ENCODE results near the gene LRRC14B. TPM values are rescaled to one million over a fixed set of nuclear protein-coding genes. Genes with fewer than 3 reads are reported as not detected.

LRRC14B gene
- total RNA-seq, 1 donor from 2014 or later, result 0.22 TPM

GRCh38 chr5:176296-176823 lies 14.9 kb upstream of the LRRC14B start:
- H3K36me3 Mint-ChIP-seq, result peaks cover 18% of the 10 kb centered on the region
- no peak for TF ChIP-seq CTCF (IDR thresholded peaks at IDR 0.05; ENCODE audit: unreplicated experiment)
- no peak overlapping the region for H3K4me3 Mint-ChIP-seq
- H3K27ac Mint-ChIP-seq, result peak overlapping the region; percentile 16
- no peaks in the 10 kb centered on the region for H3K9me3 Mint-ChIP-seq
- H3K27me3 Mint-ChIP-seq (ENCODE audit: low read depth), result no peaks in the 10 kb centered on the region
- H3K4me1 Mint-ChIP-seq, result peaks cover 22% of the 10 kb centered on the region
- DNase-seq (ENCODE audit: low spot score in 2 of 2, unreplicated experiment in 2 of 2), result no peak

- Mint-ChIP-seq H3K4me1 (peaks cover 22% of the 10 kb centered on the region), H3K27me3 (ENCODE audit: low read depth) (no peaks in the 10 kb centered on the region), H3K36me3 (peaks cover 21% of the 10 kb centered on the region), H3K27ac (no peak overlapping the region), H3K4me3 (no peak overlapping the region), H3K9me3 (no peaks in the 10 kb centered on the region)
- no peak for TF ChIP-seq CTCF (IDR thresholded peaks at IDR 0.05; ENCODE audit: unreplicated experiment)
- no peak for DNase-seq (ENCODE audit: low spot score in 2 of 2, unreplicated experiment in 2 of 2)
Observed at GRCh38 chr5:178110-178509, 13.2 kb upstream of the LRRC14B start.

- H3K27ac Mint-ChIP-seq, result no peak overlapping the region
- H3K36me3 Mint-ChIP-seq, result peaks cover 15% of the 10 kb centered on the region
- H3K9me3 Mint-ChIP-seq, result no peaks in the 10 kb centered on the region
- H3K27me3 Mint-ChIP-seq (ENCODE audit: low read depth), result no peaks in the 10 kb centered on the region
- H3K4me1 Mint-ChIP-seq, result peaks cover 22% of the 10 kb centered on the region
- no peak for TF ChIP-seq CTCF (IDR thresholded peaks at IDR 0.05; ENCODE audit: unreplicated experiment)
- DNase-seq (ENCODE audit: low spot score in 2 of 2, unreplicated experiment in 2 of 2), result no peak
- no peak overlapping the region for H3K4me3 Mint-ChIP-seq
Observed at GRCh38 chr5:179401-179800, 11.9 kb upstream of the LRRC14B start.

GRCh38 chr5:180286-180918 lies 10.9 kb upstream of the LRRC14B start:
- peaks cover 13% of the 10 kb centered on the region for H3K36me3 Mint-ChIP-seq
- TF ChIP-seq CTCF (IDR thresholded peaks at IDR 0.05; ENCODE audit: unreplicated experiment), result no peak
- H3K27ac Mint-ChIP-seq, result no peak overlapping the region
- no peak for DNase-seq (ENCODE audit: low spot score in 2 of 2, unreplicated experiment in 2 of 2)
- peaks cover 18% of the 10 kb centered on the region for H3K4me1 Mint-ChIP-seq
- H3K27me3 Mint-ChIP-seq (ENCODE audit: low read depth), result no peaks in the 10 kb centered on the region
- no peak overlapping the region for H3K4me3 Mint-ChIP-seq
- no peaks in the 10 kb centered on the region for H3K9me3 Mint-ChIP-seq

- H3K4me1 Mint-ChIP-seq, result peaks cover 16% of the 10 kb centered on the region
- no peak for DNase-seq (ENCODE audit: low spot score in 2 of 2, unreplicated experiment in 2 of 2)
- H3K27ac Mint-ChIP-seq, result no peak overlapping the region
- peaks cover 13% of the 10 kb centered on the region for H3K36me3 Mint-ChIP-seq
- H3K9me3 Mint-ChIP-seq, result no peaks in the 10 kb centered on the region
- no peak overlapping the region for H3K4me3 Mint-ChIP-seq
- H3K27me3 Mint-ChIP-seq (ENCODE audit: low read depth), result no peaks in the 10 kb centered on the region
- no peak for TF ChIP-seq CTCF (IDR thresholded peaks at IDR 0.05; ENCODE audit: unreplicated experiment)
Observed at GRCh38 chr5:181160-181559, 10.1 kb upstream of the LRRC14B start.

Measured in mesothelial cell of epicardium (in vitro differentiated cells).